ENCODE results near the gene ZNF573.

- TF ChIP-seq CTCF (IDR thresholded peaks at IDR 0.05) (peak in 4 of 6 experiments; percentile 20 to 43 (median 28)), POLR2A (IDR thresholded peaks at IDR 0.05) (peak; percentile 32 to 76)
Measured at GRCh38 chr19:37779127-37780005, at the start of gene ZNF573.

Data from adrenal gland (tissue), 5 donors.